Esophagus mucosa (tissue), 1 donor: ENCODE results near the gene TRAPPC10. TPM values are rescaled to one million over a fixed set of nuclear protein-coding genes. Genes with fewer than 3 reads are reported as not detected.

ENCODE experiments used
- ATAC-seq: fragments of 200-7000 bp; cut with Tn5 transposase; one replicate; pipeline ENCODE4 v1.9.1; 2020
- total RNA-seq: library from RNA; stranded (reverse); gene quantifications from one replicate; pipeline ENCODE4 v1.2.4, GENCODE V29; 2023
- donor health status: DM: yes; HTN: yes; CAD: no.

The TRAPPC10 gene
- total RNA-seq, 1 donor from 2014 or later, result 20.2 TPM

GRCh38 chr21:44003307-44003966, 8.7 kb upstream of the TRAPPC10 start:
- no peak for ATAC-seq

- ATAC-seq, result no peak
Measured at GRCh38 chr21:44005071-44005470, 7.0 kb upstream of the TRAPPC10 start.

GRCh38 chr21:44005593-44005992, 6.5 kb upstream of the TRAPPC10 start:
- no peak for ATAC-seq

GRCh38 chr21:44006017-44006619, 6.0 kb upstream of the TRAPPC10 start:
- ATAC-seq, result peak; percentile 52

GRCh38 chr21:44006656-44007055, 5.5 kb upstream of the TRAPPC10 start:
- ATAC-seq, result no peak

- no peak for ATAC-seq
Measured at GRCh38 chr21:44010429-44010828, 1.7 kb upstream of the TRAPPC10 start.

GRCh38 chr21:44011123-44011522, 986 bp upstream of the TRAPPC10 start:
- no peak for ATAC-seq

GRCh38 chr21:44012474-44013379, 618 bp downstream of the TRAPPC10 start:
- peak; percentile 77 for ATAC-seq

- peak; percentile 12 for ATAC-seq
Measured at GRCh38 chr21:44013380-44014088, 1.4 kb downstream of the TRAPPC10 start.

- no peak for ATAC-seq
Measured at GRCh38 chr21:44017601-44018000, 5.5 kb downstream of the TRAPPC10 start.

GRCh38 chr21:44018127-44018526, 6.0 kb downstream of the TRAPPC10 start:
- ATAC-seq, result no peak

- ATAC-seq, result no peak
Measured at GRCh38 chr21:44018813-44019567, 6.9 kb downstream of the TRAPPC10 start.

- no peak for ATAC-seq
Measured at GRCh38 chr21:44019568-44019958, 7.5 kb downstream of the TRAPPC10 start.

- ATAC-seq, result no peak
Measured at GRCh38 chr21:44020551-44020950, 8.4 kb downstream of the TRAPPC10 start.

GRCh38 chr21:44021064-44021463, 9.0 kb downstream of the TRAPPC10 start:
- no peak for ATAC-seq

- ATAC-seq, result no peak
Measured at GRCh38 chr21:44024257-44024656, 12.1 kb downstream of the TRAPPC10 start.

- peak; percentile 88 for ATAC-seq
Measured at GRCh38 chr21:44024887-44025353, 12.8 kb downstream of the TRAPPC10 start.

GRCh38 chr21:44027607-44028286, 15.6 kb downstream of the TRAPPC10 start:
- ATAC-seq, result no peak

- ATAC-seq, result no peak
Measured at GRCh38 chr21:44028287-44028659, 16.2 kb downstream of the TRAPPC10 start.

- no peak for ATAC-seq
Measured at GRCh38 chr21:44029460-44030087, 17.5 kb downstream of the TRAPPC10 start.

GRCh38 chr21:44035244-44035643, 23.1 kb downstream of the TRAPPC10 start:
- no peak for ATAC-seq
